GM19455 (cell line): ENCODE results near the gene ANTXR2.

Experiments used
- ATAC-seq: cut with Tn5 transposase; IDR thresholded peaks from one replicate; pipeline ENCODE4 v1.9.1; 2021; ENCODE audit not compliant: unreplicated experiment

ANTXR2 gene

GRCh38 chr4:80069837-80070731 lies 2.9 kb downstream of the ANTXR2 start:
- ATAC-seq, result peak; percentile 14

DNA sequence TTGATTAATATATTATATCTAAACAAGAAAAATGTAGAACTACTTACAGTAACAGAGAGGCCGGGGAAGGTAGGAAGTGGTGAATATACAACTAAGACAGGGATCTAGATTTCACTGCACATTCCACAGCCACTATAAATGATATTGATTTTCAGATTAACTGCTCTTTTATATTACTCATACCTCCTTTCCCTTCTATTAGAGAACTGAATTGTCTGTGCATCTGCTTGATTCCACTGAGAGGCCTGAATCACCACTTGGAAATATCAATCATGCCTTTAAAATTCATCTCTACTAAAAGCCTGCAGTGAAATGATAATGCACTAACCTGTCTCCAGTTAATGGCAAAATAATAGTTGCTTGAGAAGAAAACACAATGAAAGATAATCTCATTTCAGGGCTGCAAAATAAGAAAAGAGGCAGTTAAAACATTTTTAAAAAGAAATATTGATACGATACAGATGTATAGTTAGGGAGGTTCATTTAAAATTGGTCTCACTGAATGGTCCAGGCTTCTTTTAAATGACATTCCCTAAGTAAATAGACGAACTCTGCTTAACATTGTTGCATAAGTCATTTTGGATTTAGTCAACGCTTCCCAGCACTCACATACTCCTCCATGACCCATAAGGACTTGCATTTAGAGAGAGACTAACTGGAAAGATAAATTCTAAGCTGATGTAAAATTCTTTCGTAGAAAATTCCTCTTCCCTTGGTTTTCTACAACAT lies 3.8 kb downstream of the ANTXR2 start:
- ATAC-seq, result no peak

DNA sequence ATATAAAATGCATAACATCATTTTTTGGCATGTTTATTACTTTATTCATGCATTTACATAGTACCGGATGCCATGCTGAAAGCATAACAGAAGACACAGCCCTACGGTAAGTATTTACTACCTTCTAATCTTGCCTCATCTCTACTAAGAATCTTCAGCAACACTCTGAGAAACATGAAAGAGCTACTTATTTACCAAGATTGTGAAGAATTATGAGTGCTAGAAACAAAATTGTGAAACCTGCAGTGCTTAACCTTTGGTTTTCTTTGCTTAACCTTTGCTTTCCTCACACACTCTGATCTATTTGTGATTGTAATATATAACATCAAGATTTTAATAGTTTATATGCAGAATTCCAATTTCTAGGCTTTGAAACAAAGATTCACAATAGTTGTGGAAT lies 7.4 kb downstream of the ANTXR2 start:
- no peak for ATAC-seq

GRCh38 chr4:80062527-80062926 lies 10.5 kb downstream of the ANTXR2 start:
- ATAC-seq, result no peak

DNA sequence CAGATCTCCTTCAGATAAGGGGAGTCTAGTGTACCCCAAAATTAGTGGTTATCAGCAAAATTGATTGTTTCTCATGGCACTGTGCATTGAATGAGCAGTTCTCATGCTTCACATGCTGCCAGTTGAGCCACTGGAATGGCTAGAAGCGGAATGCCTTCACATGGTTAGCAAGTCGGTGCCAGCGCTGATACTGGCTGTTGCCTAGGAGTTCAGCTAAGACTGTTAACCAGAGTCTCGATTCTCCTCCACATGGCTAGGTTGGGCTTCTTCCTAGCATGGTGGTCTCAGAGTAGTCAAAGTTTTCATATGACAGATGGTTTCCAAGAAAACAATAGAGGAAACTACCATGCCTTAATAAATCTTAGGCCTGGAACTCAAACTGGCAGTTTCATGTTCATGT lies 12.2 kb downstream of the ANTXR2 start:
- no peak for ATAC-seq

- peak; percentile 98 for ATAC-seq
Observed at GRCh38 chr4:80058740-80059139, 14.3 kb downstream of the ANTXR2 start.

- no peak for ATAC-seq
Observed at GRCh38 chr4:80054375-80054774, 18.7 kb downstream of the ANTXR2 start.

- no peak for ATAC-seq
Observed at GRCh38 chr4:80053140-80053910, 19.7 kb downstream of the ANTXR2 start.

DNA sequence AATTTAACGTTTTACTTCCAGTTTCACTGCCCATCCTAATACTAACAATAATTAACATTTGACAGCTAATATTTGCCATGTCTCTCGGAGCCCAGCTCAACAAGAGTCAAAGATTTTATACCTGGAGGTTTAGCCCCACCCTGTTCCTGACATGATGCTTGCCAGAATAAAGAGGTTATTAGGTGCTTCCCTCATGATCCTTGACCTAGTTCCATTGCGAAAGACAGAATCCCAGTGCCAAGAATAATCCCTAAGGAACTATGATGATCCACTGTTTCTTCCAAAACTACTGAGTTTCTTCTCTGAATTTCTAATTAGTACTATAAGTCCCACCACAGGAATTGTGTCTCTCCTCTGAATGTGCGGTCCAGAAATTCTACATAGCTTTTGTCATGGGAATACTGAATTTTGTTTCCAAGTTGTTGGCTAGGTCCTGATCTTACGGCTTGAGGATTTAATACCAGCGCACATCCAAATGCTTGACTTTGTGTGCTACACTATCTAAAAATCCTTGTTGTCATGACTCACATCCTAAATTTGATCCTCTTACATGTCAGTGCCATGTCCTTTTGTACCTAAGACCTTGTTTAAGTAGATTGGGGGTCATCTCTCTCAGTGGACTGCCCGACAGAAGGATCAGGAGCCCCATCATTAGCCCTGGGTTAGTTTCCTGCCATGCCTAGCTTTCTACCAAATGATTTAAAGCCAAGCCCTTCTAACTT lies 23.1 kb downstream of the ANTXR2 start:
- no peak for ATAC-seq

DNA sequence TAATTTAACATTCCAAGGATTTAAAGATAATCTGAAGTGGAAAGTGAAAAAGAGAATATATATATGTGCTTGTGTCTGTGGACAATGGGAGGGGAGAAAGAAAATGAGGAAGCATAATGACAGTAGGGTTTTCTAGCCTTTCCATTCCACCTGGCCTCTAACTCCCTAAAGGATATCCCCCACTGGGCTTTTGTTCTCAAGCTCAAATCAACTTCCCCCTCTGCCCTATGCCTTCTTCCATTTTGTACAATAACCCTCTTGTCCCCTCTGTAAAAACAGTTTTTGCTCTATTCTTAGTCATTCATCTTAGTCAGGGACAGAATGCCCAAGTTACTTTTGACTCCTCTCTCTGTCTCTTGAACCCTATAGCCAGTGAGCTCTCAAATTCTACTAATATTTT lies 23.6 kb downstream of the ANTXR2 start:
- ATAC-seq, result no peak

GRCh38 chr4:80045786-80046185 lies 27.2 kb downstream of the ANTXR2 start:
- ATAC-seq, result no peak

- ATAC-seq, result no peak
Observed at GRCh38 chr4:80043541-80043940, 29.5 kb downstream of the ANTXR2 start.

- ATAC-seq, result no peak
Observed at GRCh38 chr4:80042821-80043220, 30.2 kb downstream of the ANTXR2 start.

- ATAC-seq, result no peak
Observed at GRCh38 chr4:80037864-80038263, 35.2 kb downstream of the ANTXR2 start.

DNA sequence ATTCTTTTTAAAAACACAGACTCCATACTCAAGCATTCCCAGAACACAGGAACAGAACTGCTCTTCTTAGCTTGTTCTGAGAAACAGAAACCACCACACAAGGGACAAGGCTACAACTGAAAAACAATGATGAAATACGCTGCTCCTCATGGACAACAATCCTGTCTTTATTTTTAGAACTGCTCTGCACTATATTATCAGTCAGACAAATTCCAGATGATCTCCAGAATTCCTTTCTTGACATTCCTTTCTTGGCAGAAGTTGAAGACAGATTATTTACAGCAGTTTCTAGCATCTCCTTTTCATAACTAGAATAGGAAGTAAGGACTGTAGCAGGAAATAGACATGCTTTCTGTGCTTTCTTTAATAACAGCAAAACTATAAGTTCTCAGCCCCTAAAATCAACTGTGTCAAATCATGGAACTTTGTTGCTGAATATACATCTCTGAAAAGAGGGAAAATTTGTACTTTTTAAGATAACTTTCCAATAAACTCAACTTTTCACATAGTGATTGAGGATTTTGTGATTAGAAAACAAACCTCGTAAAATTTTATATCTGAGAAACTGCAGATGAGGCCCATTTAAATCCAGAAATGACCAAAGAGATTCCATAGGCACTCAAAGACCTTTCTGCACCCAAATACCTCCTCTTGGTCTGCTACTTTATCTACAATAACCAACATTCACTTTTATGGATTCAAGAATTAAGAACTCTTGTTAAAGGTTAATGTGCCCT lies 35.9 kb downstream of the ANTXR2 start:
- ATAC-seq, result no peak

- ATAC-seq, result no peak
Observed at GRCh38 chr4:80036306-80036705, 36.7 kb downstream of the ANTXR2 start.

DNA sequence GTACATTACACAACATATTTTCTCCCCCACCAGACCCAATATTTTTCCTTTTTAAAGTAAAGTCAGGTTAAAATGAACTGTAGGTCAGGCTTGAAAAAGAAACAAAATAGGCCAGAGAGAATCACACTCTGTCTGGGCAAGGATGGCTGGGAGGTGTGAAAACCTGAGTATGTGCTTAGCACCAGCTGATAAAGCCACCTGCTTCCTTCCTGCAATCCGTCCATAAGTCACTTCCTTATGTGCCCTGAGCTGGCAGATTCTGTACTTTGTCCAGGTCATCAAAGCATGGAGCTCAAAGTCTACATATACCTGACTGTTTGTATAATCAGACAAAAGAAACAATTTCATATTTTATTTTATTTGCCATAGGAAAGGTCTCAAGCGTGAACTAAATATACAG lies 37.7 kb downstream of the ANTXR2 start:
- ATAC-seq, result no peak

DNA sequence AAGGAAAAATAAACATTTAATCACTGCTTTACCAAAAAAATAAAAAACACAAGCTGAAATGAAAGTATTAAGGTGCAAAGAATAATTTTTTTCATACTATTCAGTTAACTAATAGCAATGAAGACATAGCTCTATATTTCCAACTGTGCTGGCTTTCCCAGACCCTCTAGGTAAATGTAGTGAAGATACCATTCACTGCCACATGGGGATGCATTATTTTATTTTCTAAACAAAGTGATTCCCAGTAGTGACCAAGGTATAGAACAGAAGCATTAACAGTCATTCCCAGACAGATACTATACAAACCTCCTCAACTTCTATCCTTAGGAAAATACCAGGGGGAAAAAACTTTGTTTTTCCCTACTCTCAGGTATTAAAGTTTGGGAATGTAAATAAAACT lies 39.4 kb downstream of the ANTXR2 start:
- ATAC-seq, result no peak

GRCh38 chr4:80029364-80029763 lies 43.7 kb downstream of the ANTXR2 start:
- ATAC-seq, result no peak

- no peak for ATAC-seq
Observed at GRCh38 chr4:80027611-80028010, 45.4 kb downstream of the ANTXR2 start.
